ENCODE data around the gene SH2D7.

DNA sequence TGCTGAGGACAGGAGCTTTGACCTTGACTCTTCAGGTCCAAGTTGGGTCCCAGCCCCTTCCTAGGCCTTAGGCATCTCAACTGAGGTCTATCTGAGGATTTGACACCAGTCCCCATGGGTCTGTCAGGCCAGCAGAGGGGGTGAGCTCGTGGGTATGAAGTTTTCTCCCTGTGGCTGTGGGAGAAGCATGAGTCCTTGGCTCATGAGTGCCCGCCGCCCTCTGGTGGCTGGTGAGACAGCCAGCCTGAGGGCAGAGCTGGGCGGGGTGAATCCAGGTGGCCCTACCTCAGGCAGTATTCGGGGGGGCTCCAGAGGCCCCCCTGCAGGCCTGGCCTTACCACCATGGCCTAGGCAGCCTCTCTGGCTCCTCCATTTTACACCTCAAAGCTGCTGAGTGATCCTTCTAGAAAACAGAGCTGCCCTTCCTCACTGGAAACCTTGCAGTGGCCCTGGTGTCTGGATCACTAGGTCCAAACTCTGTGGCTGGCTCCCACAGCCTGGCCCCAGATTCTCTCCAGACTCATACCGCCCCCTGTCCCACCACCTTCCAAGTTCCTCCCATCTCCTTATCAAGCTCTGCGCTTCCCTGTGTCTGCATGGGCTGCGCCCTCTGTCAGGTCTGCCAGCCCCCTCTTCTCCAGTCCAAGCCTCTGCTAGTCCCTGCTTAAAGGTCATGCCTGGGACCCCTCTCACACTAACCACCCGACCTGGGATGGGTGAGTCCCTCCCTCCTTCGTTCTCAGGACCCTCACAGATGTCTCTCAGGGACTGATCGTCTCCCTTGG, 16.1 kb downstream of the SH2D7 start:
- TF ChIP-seq TAF1 (IDR thresholded peaks at IDR 0.05; ENCODE audit: low read depth) = no peak
- peak; percentile 79 for TF ChIP-seq SMC3 (conservative IDR thresholded peaks at IDR 0.05; ENCODE audit: poor library complexity)
- TF ChIP-seq, protein P1, sequence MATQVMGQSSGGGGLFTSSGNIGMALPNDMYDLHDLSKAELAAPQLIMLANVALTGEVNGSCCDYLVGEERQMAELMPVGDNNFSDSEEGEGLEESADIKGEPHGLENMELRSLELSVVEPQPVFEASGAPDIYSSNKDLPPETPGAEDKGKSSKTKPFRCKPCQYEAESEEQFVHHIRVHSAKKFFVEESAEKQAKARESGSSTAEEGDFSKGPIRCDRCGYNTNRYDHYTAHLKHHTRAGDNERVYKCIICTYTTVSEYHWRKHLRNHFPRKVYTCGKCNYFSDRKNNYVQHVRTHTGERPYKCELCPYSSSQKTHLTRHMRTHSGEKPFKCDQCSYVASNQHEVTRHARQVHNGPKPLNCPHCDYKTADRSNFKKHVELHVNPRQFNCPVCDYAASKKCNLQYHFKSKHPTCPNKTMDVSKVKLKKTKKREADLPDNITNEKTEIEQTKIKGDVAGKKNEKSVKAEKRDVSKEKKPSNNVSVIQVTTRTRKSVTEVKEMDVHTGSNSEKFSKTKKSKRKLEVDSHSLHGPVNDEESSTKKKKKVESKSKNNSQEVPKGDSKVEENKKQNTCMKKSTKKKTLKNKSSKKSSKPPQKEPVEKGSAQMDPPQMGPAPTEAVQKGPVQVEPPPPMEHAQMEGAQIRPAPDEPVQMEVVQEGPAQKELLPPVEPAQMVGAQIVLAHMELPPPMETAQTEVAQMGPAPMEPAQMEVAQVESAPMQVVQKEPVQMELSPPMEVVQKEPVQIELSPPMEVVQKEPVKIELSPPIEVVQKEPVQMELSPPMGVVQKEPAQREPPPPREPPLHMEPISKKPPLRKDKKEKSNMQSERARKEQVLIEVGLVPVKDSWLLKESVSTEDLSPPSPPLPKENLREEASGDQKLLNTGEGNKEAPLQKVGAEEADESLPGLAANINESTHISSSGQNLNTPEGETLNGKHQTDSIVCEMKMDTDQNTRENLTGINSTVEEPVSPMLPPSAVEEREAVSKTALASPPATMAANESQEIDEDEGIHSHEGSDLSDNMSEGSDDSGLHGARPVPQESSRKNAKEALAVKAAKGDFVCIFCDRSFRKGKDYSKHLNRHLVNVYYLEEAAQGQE (IDR thresholded peaks at IDR 0.05; ENCODE audit: borderline replicate concordance) = no peak

Measured in neural cell (in vitro differentiated cells).